ENCODE data around the gene SLC38A10.

The SLC38A10 gene

GRCh38 chr17:81276781-81277180, 18.3 kb downstream of the SLC38A10 start:
- H3K27me3 ChIP-seq (ENCODE audit: control insufficient read depth, insufficient read depth, low read length): no peaks in the 10 kb centered on the region
- H3K36me3 ChIP-seq (ENCODE audit: control insufficient read depth, insufficient read depth, low read length): no peaks in the 10 kb centered on the region
- no peaks in the 10 kb centered on the region for H3K9me3 ChIP-seq (ENCODE audit: control insufficient read depth, low read length)
- H3K79me2 ChIP-seq: peaks cover 7% of the 10 kb centered on the region
- H2AFZ ChIP-seq: no peak overlapping the region
- no peaks in the 10 kb centered on the region for H3K4me1 ChIP-seq
- H3K9ac ChIP-seq: no peak overlapping the region
- H3K4me2 ChIP-seq (ENCODE audit: low read length): no peak overlapping the region
- no peak overlapping the region for H3K4me3 ChIP-seq (ENCODE audit: low read depth, low read length)
- no peak overlapping the region for H3K27ac ChIP-seq
- TF ChIP-seq CTCF (IDR thresholded peaks at IDR 0.05): no peak

- H3K36me3 ChIP-seq (ENCODE audit: control insufficient read depth, insufficient read depth, low read length): no peaks in the 10 kb centered on the region
- H3K9ac ChIP-seq: no peak overlapping the region
- H3K4me1 ChIP-seq: no peaks in the 10 kb centered on the region
- H2AFZ ChIP-seq: no peak overlapping the region
- TF ChIP-seq CTCF (IDR thresholded peaks at IDR 0.05): no peak
- no peak overlapping the region for H3K4me3 ChIP-seq (ENCODE audit: low read depth, low read length)
- H3K9me3 ChIP-seq (ENCODE audit: control insufficient read depth, low read length): no peaks in the 10 kb centered on the region
- H3K4me2 ChIP-seq (ENCODE audit: low read length): no peak overlapping the region
- no peaks in the 10 kb centered on the region for H3K27me3 ChIP-seq (ENCODE audit: control insufficient read depth, insufficient read depth, low read length)
- peaks cover 3% of the 10 kb centered on the region for H3K79me2 ChIP-seq
- H3K27ac ChIP-seq: no peak overlapping the region
Observed at GRCh38 chr17:81274471-81274855, 20.6 kb downstream of the SLC38A10 start.

GRCh38 chr17:81273698-81274470, 21.2 kb downstream of the SLC38A10 start:
- no peaks in the 10 kb centered on the region for H3K9me3 ChIP-seq (ENCODE audit: control insufficient read depth, low read length)
- no peak overlapping the region for H3K27ac ChIP-seq
- H3K36me3 ChIP-seq (ENCODE audit: control insufficient read depth, insufficient read depth, low read length): no peaks in the 10 kb centered on the region
- H3K4me2 ChIP-seq (ENCODE audit: low read length): no peak overlapping the region
- no peak for TF ChIP-seq CTCF (IDR thresholded peaks at IDR 0.05)
- no peak overlapping the region for H3K9ac ChIP-seq
- H3K4me3 ChIP-seq (ENCODE audit: low read depth, low read length): no peak overlapping the region
- H3K4me1 ChIP-seq: no peaks in the 10 kb centered on the region
- no peaks in the 10 kb centered on the region for H3K79me2 ChIP-seq
- H3K27me3 ChIP-seq (ENCODE audit: control insufficient read depth, insufficient read depth, low read length): no peaks in the 10 kb centered on the region
- no peak overlapping the region for H2AFZ ChIP-seq

- Histone ChIP-seq H3K4me1 (no peaks in the 10 kb centered on the region), H3K27me3 (ENCODE audit: control insufficient read depth, insufficient read depth, low read length) (no peaks in the 10 kb centered on the region), H3K9ac (no peak overlapping the region), H2AFZ (no peak overlapping the region), H3K79me2 (no peaks in the 10 kb centered on the region), H3K36me3 (ENCODE audit: control insufficient read depth, insufficient read depth, low read length) (no peaks in the 10 kb centered on the region), H3K4me3 (ENCODE audit: low read depth, low read length) (no peak overlapping the region), H3K27ac (no peak overlapping the region), H3K9me3 (ENCODE audit: control insufficient read depth, low read length) (no peaks in the 10 kb centered on the region), H3K4me2 (ENCODE audit: low read length) (peak overlapping the region; percentile 32)
- no peak for TF ChIP-seq CTCF (IDR thresholded peaks at IDR 0.05)
Observed at GRCh38 chr17:81272616-81273015, 22.5 kb downstream of the SLC38A10 start.

- Histone ChIP-seq H3K27ac (no peak overlapping the region), H3K9ac (no peak overlapping the region), H3K4me2 (ENCODE audit: low read length) (no peak overlapping the region), H3K36me3 (ENCODE audit: control insufficient read depth, insufficient read depth, low read length) (no peaks in the 10 kb centered on the region), H3K9me3 (ENCODE audit: control insufficient read depth, low read length) (no peaks in the 10 kb centered on the region), H3K79me2 (no peaks in the 10 kb centered on the region), H3K4me3 (ENCODE audit: low read depth, low read length) (no peak overlapping the region), H3K27me3 (ENCODE audit: control insufficient read depth, insufficient read depth, low read length) (no peaks in the 10 kb centered on the region), H3K4me1 (no peaks in the 10 kb centered on the region), H2AFZ (no peak overlapping the region)
- TF ChIP-seq CTCF (IDR thresholded peaks at IDR 0.05): no peak
Observed at GRCh38 chr17:81271226-81271625, 23.9 kb downstream of the SLC38A10 start.

Measured in parathyroid adenoma (tissue), 2 donors.